Activated CD4-positive, alpha-beta T cell treated with anti-CD3 and anti-CD28 coated beads, Interleukin-2, amount 50 U/mL, for 1 hour (primary cell): ENCODE measurements around the gene FNDC10.
A peak's percentile ranks its signal among the peaks of the same experiment; 100 is the strongest.
"Not testable (repeated sequence)": the region's sequence is repeated elsewhere in the genome, so short reads cannot be mapped to it uniquely, and the experiment has no call there.

Source experiments
- DNase-seq: peaks from one replicate; pipeline ENCODE4 v3.0.0-alpha.2; 2020

FNDC10 gene

DNA sequence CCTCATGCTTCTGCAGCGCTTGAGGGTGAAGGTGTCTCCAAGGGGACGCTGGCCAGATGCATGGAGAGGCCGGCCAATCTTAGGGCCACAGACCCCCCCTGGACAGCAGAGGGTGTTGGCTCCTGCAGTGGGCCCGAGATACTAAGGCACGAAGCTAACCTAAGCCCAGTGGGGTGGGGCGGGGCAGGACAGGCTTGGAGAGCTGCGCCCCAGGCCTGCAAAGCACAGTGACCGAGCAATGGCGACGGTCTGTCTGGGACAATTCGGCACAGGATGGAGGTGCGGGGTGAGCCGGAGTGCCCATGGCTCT, 1.3 kb downstream of the FNDC10 start:
- no peak for DNase-seq

DNA sequence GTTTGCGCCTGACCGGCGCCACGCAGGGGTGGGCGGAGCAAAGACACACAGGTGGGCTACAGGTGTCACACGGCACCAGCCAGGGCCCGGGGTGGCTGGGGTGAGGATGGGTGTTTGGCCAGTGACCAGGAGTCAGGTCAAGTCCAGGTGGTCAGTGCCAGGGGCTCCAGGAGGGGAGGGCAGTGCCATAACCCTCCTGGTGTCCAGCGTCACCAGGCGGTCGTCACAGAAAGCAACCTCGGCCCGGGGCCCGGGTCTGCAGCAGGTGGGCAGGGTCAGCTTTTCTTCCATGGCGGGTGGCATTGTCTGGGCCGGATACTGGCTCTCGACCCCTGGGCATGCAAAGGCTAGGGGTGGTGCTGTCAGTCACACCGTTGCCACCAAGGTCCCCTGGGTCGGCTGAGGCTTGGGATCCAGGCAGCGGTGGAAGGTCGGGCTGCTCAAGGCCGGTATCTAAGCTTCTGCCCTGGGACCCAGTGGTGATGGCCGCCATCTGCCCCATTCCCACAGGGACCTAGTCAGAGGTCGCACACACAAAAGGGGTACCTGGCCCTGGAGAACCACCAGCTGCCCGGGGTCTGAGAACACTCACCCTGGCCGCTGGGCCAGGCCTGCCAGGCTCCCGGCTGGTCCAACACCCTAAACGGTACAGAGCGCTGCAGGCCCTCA, 1.8 kb downstream of the FNDC10 start:
- no peak for DNase-seq

DNA sequence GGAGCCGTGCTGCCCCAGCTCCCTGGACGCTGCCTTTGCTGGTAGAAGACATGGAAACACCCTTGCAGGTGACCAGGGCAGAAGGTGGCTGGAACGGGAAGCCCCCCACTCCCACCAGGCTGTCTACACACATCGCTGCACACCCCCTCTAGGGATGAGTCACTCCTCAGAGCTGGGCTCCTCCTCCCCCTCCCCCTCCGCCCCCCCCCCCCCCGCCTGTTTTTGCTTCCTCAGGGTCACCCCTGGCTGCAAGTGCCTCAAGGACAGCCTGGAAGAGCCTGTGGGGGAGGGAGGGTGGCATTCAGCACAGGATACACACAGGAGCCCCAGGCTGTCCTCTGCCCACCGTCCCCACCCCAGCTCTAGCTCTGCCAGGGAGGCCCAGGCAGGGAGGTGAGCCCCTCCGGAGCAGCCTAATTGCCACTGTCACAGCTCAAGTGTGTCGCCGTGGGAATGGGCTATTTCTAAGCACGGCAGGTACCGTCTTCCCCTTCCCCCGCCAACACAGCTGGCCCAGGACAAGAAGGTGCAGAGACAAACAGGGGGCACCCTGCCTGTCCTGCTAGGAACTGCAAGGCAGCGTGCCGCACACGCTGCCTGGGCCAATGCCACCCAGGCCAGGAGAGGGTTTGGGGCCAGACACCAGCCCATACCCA, 2.5 kb downstream of the FNDC10 start:
- no peak for DNase-seq

DNA sequence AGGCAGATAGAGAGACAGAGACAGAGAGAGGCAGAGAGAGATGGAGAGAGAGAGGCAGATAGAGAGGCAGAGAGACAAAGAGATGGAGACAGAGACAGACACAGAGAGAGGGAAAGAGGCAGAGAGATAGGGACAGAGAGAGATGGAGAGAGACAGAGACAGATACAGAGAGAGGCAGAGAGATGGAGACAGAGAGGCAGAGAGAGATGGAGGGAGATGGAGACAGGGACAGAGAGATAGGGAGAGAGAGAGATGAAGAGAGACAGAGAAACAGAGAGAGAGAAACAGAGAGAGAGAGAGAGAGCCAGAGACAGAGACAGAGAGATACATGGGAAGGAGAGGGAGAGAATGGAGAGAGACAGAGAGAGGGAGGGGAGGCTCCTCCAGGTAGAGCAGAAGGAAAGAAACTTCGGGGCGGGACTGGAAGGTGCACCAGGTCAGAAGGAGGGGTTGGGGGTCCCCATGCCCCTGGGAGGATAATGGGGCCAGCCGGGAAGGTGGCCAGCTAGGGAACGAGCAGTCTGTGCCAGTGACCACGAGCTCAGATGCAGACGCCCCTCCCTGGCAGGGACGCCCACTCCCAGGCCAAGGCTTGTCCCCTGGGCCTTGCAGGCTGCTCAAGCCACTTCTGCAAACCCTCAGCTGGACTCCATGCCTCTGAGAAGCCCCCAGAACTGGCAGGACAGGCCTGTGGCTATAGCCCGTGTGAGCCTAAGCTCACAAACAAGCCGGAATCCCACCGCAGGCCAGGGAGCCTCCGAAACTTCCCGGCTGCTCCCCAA, 3.3 kb downstream of the FNDC10 start:
- no peak for DNase-seq

DNA sequence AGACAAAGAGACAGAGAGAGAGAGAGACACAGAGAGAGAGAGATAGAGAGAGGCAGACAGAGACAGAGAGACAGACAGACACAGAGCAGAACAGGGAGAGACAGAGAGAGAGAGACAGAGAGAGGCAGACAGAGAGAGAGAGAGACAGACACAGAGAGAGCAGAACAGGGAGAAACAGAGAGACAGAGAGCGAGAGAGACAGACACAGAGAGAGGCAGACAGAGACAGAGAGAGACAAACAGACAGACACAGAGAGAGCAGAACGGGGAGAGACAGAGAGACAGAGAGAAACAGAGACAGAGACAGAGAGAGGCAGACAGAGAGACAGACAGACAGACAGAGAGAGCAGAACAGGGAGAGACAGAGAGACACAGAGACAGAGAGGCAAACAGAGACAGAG, 4.6 kb downstream of the FNDC10 start:
- DNase-seq = not testable (repeated sequence)

DNA sequence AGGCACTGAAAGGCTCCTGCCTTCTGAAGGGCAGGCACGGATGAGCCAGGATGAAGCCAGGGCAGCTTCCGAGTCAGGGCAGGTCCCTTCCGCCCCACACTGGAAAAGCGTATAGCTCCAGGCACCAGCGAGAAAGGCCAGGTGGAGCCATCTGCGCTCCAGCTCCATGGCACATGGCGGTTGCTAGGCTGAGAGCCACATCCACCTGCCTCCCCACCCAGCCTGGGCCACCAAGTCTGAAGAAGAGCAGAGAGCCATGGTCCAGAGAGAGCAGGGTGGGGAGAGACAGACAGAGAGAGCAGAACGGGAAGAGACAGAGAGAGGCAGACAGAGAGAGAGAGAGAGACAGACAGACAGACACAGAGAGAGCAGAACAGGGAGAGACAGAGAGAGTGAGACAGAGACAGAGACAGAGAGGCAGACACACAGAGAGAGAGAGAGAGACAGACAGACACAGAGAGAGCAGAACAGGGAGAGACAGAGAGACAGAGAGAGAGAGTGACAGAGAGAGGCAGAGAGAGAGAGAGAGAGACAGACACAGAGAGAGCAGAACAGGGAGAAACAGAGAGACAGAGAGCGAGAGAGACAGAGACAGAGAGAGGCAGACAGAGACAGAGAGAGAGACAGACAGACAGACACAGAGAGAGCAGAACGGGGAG, 5.2 kb downstream of the FNDC10 start:
- no peak for DNase-seq

DNA sequence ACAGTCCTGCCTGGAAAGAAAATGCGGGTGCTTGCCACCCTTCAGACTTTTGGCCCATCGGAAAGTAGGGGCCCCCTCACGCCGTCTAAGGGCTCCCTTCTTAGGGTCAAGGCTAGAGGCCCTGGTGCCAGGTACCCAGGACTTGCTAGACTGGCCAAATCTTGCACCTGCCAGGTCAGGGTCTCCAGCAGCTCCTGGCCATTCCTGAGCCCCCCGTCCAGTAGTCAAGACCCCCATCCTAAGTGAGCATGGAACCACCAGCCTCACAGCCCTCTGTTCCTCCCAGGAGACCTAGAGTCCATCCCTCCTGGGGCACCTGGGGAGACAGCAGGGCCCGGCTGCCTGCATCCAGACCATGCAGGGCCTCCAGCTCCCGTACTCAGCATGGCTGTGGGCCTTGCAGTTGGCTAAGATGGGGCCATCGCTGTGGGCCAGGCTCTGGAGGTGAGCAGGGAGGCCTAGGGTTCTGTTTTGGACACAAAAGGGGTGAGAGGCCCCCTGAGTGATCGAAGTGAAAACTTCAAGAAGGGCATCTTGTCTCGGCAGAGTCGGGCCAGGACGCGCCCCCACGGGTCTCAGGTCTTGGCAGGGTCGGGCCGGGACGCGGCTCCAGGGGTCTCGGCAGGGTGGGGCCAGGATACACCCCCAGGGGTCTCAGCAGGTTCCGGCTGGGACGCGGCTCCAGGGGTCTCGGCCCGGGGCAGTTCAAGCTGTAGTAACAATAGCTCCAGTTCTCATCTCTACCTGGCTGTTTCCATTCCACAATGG, 5.9 kb downstream of the FNDC10 start:
- DNase-seq = no peak

DNA sequence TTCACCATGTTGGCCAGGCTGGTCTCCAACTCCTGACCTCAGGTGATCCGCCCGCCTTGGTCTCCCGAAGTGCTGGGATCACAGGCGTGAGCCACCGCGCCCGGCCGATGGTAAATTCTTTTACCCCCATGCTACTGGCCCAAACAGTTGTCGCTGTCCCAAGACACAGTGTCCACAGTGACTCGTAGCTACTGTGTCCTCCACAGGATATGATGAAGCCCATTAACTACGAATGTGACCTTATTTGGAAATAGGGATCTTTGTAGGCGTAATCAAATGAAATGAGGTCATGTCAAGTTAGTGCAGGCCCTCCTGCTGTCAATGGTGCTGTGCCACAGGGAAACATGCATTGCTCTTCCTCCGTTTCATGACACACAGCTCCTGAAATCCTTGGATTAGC, 8.5 kb downstream of the FNDC10 start:
- no peak for DNase-seq

DNA sequence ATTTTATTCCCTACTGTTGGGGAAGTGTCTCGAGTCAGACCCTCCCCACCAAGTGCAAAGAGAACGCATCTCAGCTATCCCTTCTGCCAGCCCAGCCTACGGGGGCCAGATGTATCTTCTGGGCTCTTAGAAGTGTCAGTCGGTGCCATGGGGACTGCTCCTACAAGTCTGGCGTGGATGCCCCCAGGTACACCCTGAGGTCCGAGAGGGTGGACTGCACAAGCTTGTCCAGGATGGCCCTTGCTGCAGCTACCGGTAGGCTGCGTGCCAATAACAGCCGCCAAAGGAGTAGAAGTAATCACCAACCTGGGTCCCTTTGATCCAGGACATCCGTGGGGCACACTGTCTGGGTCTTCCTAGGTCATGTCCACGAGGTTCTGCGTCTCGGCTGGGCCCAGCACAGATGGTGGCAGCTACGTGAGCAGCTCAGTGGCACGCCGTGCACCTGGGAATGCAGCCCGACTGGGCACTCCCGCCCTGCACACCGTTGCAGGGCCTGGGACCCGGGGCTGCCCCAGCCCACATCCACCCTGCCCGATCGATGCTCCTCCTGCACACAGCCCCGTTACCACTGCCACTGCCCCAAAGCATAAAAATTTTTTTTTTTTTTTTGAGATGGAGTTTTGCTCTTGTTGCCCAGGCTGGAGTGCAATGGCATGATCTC, 16.5 kb downstream of the FNDC10 start:
- no peak for DNase-seq

DNA sequence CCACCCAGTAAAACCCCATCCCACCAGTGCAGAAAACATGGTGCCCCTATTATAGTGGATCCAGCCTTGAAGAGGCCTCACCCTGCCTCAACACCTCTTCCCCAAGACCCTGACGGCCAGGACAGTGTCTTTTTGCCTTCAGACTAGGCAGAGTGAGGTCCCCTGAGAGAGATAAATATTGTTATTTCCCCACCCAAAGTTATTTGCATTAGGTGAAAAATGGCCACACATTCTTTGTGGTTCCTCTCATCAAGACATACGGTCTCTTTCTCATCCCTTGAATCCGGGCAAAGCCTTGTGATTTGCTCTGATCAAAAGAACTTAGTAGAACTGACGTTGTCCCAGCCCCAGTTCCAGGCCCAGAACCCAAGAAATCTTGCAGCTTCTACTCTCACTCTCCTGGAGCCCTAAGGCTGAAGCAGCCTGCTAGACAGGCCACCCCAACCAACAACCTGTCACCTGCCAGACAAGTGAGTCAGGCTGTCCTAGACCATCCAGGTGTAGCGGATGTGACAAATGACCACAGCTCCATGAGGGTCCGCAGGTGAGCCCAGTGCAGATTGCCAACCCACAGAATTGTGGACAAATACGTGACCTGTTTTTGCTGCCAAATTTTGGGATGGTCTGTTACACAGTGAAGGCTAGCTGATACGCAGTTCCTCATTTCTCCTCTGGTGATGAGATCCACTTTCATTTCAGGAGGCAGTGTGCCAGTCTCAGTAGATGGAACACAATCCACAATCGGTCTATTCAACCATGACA, 17.2 kb downstream of the FNDC10 start:
- DNase-seq = no peak

DNA sequence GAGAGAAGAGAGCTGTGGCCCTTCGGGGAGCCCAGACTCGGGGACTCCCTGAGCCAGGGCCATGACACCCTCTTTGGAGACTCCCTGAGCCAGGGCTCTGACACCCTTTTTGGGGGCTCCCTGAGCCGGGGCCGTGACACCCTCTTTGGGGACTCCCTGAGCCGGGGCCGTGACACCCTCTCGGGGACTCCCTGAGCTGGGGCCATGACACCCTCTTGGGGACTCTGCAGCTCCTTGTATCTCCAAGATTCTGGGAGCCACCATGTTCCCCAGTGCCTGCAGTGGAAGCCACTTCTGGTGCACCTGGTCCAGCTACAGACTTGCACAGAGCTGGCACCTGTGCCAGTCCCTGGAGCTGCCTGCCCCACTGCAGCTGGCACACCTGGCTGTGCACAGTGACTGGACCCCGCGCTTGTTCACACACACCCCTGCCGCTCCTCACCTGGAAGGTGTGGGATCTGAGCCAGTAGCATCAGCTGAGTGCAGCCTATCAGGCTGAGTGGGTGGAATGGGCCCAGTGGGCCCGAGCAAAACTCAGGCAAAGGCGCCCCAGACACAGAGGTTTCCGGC, 21.5 kb downstream of the FNDC10 start:
- DNase-seq = no peak

DNA sequence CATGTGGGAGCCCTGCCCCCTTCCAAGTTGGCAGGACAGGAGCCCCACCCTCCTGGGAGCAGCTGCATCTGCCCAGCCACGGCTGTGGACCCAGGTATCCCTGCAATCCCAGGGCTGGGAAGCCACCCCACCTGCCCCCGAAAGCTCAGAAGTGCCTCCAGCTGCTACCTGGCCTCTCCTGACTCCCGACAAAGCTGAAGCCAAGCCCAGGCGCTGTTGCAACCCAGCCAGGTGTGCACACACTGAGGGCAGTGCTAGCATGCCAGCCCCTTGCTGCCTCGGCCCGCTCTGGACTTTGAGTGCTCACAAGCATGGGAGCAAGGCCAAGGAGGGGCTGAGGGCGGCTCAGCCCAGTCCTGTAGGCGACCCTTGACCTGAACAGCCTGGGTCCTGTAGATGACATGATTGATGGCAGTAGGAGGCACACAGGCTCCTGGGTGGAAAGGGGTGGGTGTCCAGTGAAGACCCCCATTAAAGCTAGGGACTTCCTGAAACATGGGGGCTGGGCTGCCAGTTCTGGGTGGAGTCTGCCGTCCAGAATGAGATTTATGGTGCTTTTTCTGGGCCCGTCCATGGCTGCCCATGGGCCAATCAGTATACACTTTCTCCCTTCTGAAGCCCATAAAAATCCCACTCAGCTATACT, 22.4 kb downstream of the FNDC10 start:
- no peak for DNase-seq

DNA sequence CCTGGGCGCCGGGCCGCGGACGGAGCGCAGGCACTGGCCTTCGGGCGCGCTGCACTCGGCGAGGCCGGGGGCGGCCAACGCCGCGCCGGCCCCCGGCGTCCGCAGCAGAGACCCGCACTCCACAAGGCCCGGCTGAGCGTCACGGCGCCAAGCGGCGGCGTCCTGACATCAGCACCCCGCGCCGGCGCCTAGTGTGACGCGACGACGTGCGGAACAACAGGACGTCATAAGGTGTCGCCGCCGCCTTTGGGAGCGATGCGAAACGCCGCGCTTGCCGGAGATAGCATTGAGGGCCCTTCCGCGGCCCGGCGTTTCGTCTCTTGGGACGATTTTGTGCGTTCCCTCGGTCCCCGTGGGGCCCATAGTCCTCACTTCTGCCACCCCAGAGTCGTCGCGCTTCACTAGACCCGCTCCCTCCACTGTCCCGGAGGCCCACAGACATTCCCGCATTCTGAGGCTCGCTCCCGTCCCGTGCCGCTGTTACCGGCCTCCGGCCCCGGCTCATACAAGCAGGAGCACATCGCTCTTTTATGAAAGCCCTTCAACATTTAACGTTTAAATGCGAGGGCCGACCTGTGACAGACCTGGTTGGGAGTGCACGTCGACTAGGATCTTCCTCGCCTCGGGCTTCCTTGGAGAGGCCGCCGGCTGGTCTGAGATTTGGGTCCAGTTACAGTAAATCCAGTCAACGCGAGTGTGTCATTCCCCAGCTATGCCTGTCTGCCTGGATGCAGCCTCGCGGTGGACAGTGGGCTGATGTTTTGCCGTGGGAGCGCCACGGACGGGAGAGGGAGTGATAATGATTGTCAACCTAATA, 25.0 kb downstream of the FNDC10 start, which contains the start of gene SSU72:
TSS of gene SSU72 (minus strand) at position 143 of the 817 bp plus-strand sequence. CDS start 306 bp downstream, outside the sequence.
- DNase-seq = peak; percentile 93

DNA sequence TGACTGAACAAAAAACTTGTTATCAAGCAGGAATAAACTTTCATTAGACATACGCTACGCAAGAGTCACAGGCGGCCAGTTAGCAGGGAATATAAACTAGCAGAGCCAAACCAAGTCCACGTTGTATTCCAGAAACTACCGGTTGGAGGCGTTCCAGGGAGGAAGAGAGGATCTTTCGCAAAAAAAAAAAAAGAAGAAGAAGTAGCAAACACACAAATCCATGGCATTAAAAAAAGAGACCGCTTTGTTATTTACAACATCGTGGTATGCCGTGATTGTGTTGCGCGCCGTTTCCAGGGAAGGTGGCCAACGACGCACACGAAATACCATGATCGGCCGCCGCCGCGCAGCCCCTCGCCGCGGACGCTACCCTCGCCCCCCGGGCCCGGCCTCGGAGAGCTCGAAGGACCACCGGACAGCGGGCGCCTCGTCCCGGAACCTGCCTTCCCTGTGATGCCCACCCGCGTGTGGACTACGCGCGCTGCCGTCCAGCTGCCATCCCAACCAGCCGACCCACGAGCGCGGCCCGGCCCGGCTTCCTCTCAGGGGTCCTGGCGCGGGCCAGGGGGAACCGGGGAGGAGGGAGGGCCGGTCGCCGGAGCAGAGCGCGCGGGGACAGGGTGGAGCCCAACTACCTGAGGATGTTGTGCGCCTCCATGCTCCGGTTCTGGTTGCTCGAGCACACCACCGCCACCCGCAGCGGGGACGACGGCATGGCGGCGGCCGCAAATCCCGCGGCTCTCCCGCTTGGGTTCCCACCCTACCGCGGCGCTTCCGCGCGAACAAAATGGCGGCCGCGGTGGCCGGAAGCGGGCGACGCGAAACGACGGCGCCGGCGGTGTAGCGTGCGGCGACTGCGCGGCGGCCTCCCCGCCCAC, 25.9 kb downstream of the FNDC10 start:
- peak; percentile 62 for DNase-seq

DNA sequence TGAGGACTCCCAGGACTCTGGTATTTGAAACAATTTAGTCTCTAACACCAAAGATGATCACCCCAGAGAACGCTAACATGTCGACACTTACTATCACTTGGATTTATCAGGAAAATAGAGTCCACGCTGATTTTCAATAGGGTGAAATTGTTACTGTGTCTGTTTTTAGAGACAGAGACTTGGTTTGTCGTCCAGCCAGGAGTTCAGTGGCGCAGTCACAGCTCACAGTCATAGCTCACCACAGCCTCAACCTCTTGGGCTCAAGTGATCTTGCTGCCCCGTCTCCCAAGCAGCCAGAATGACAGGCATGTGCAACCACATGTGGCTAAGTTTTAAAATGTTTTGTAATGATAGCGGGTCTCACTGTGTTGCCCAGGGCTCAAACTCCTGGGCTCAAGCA, 30.6 kb downstream of the FNDC10 start:
- DNase-seq = no peak

DNA sequence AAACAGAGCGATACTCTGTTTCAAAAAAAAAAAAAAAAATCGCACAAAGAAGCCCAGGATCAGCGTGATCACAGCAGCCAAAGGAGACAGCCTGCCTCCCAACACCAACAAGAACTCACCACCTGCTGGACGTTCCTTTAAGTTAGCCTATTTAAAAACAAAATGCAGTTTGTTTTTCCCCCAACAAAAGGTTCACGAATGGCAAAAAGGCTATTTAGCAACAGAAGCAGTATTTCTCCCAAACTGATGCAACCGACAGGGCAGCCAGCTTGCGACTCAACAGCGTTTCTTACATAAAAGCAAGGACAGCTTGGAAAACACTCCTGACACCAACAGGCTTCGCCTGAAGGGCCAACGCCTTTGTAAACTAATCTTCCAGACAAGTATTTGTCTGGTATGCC, 32.0 kb downstream of the FNDC10 start:
- no peak for DNase-seq

DNA sequence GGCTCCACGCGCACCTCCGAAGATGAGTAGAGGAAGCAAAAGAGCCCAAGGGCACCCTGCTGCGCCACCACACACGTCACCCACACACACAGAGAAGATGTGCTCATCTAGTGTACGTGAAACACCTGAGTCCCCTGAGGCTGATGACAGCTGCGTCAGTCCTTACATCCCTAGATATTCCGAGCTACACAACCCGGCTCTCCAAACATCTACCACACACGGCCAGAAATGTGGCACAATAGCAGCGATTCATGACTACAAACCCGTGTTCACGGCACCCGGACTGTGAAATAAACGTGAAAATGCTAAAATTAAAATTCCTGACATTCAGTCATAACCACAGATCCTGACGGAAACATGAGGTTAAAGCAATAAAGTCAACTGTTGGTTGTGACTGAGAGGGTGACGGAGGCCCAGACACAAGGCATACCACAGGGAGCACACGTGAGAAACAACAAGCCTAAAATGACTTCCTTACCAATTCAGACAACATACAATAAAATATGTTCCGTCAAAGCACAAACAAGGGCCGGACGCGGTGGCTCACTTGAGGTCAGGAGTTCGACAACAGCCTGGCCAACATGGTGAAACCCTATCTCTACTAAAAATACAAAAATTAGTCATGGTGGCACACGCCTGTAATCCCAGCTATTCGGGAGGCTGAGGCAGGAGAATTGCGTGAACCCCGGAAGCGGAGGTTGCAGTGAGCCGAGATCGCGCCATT, 32.6 kb downstream of the FNDC10 start:
- no peak for DNase-seq

DNA sequence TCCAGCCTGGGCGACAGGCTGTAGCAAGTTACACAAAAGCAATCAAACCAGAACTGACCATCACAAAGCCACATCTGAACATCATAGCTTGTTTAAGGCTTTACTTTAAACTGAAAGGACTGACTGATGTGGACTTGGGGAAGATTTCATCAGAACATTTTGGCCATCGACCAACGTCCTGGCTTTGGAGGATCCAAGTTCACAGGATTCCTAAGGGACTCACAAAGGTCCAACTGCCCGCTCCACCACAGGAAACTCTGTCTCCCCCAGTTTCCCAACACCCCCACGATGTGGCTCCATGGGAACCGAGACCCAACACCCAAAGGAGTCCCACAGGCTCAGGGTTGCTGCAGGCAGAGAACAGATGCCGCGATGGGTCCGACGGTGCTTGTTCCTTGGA, 34.6 kb downstream of the FNDC10 start:
- no peak for DNase-seq
